ENCODE results near the gene RCBTB2. TPM values are rescaled to one million over a fixed set of nuclear protein-coding genes. Genes with fewer than 3 reads are reported as not detected.

The RCBTB2 gene
- total RNA-seq, 1 experiment from 2014 or later, result 1.1 TPM

- Mint-ChIP-seq H3K27ac (ENCODE audit: unreplicated experiment) (no peak overlapping the region), H3K4me3 (ENCODE audit: unreplicated experiment) (no peak overlapping the region), H3K36me3 (ENCODE audit: insufficient read depth, unreplicated experiment) (no peaks in the 10 kb centered on the region), H3K4me1 (ENCODE audit: low read depth, unreplicated experiment) (no peaks in the 10 kb centered on the region), H3K9me3 (ENCODE audit: unreplicated experiment) (no peaks in the 10 kb centered on the region), H3K27me3 (ENCODE audit: insufficient read depth, unreplicated experiment) (no peaks in the 10 kb centered on the region)
- ChIA-PET POLR2A (no interaction called here), CTCF (no interaction called here)
- Histone ChIP-seq H3K27me3 (replicated peaks; ENCODE audit: control insufficient read depth, insufficient read depth, low read length) (no peaks in the 10 kb centered on the region), H3K4me1 (no peaks in the 10 kb centered on the region), H3K4me3 (ENCODE audit: low read depth, low read length) (no peak overlapping the region), H3K9me3 (no peaks in the 10 kb centered on the region), H3K36me3 (ENCODE audit: control insufficient read depth, insufficient read depth, low read length) (no peaks in the 10 kb centered on the region)
- no peak for DNase-seq
- intact Hi-C loops (cut with micrococcal nuclease; ENCODE audit: unreplicated experiment), result no loop called here
- TF ChIP-seq CTCF (IDR thresholded peaks at IDR 0.05; ENCODE audit: insufficient read depth in 1 of 2, low read depth in 1 of 2, low read length in 1 of 2, severe bottlenecking in 1 of 2, unreplicated experiment in 1 of 2), result no peak
- no TSS peak for BruUV-seq (replicated peaks)
Observed at GRCh38 chr13:48490241-48490640, 42.6 kb downstream of the RCBTB2 start.

- TF ChIP-seq CTCF (IDR thresholded peaks at IDR 0.05; ENCODE audit: insufficient read depth in 1 of 2, low read depth in 1 of 2, low read length in 1 of 2, severe bottlenecking in 1 of 2, unreplicated experiment in 1 of 2), result no peak
- CTCF ChIA-PET, result no interaction called here
- Histone ChIP-seq H3K4me1 (no peaks in the 10 kb centered on the region), H3K9me3 (no peaks in the 10 kb centered on the region), H3K4me3 (ENCODE audit: low read depth, low read length) (no peak overlapping the region), H3K36me3 (ENCODE audit: control insufficient read depth, insufficient read depth, low read length) (no peaks in the 10 kb centered on the region), H3K27me3 (replicated peaks; ENCODE audit: control insufficient read depth, insufficient read depth, low read length) (no peaks in the 10 kb centered on the region)
- Mint-ChIP-seq H3K27ac (ENCODE audit: unreplicated experiment) (no peak overlapping the region), H3K4me3 (ENCODE audit: unreplicated experiment) (no peak overlapping the region), H3K4me1 (ENCODE audit: low read depth, unreplicated experiment) (no peaks in the 10 kb centered on the region), H3K27me3 (ENCODE audit: insufficient read depth, unreplicated experiment) (no peaks in the 10 kb centered on the region), H3K36me3 (ENCODE audit: insufficient read depth, unreplicated experiment) (no peaks in the 10 kb centered on the region), H3K9me3 (ENCODE audit: unreplicated experiment) (no peaks in the 10 kb centered on the region)
- POLR2A ChIA-PET, result no interaction called here
- BruUV-seq (replicated peaks), result no TSS peak
- no peak for DNase-seq
- intact Hi-C loops (cut with micrococcal nuclease; ENCODE audit: unreplicated experiment), result no loop called here
Observed at GRCh38 chr13:48489666-48490065, 43.2 kb downstream of the RCBTB2 start.

- no peaks in the 10 kb centered on the region for H3K36me3 Mint-ChIP-seq (ENCODE audit: insufficient read depth, unreplicated experiment)
- Histone ChIP-seq H3K36me3 (ENCODE audit: control insufficient read depth, insufficient read depth, low read length) (no peaks in the 10 kb centered on the region), H3K4me3 (ENCODE audit: low read depth, low read length) (no peak overlapping the region), H3K4me1 (no peaks in the 10 kb centered on the region), H3K27me3 (replicated peaks; ENCODE audit: control insufficient read depth, insufficient read depth, low read length) (no peaks in the 10 kb centered on the region), H3K9me3 (no peaks in the 10 kb centered on the region)
- ChIA-PET CTCF (no interaction called here), POLR2A (no interaction called here)
- TF ChIP-seq CTCF (IDR thresholded peaks at IDR 0.05; ENCODE audit: insufficient read depth in 1 of 2, low read depth in 1 of 2, low read length in 1 of 2, severe bottlenecking in 1 of 2, unreplicated experiment in 1 of 2), result no peak
- H3K27me3 Mint-ChIP-seq (ENCODE audit: insufficient read depth, unreplicated experiment), result no peaks in the 10 kb centered on the region
- no peaks in the 10 kb centered on the region for H3K4me1 Mint-ChIP-seq (ENCODE audit: low read depth, unreplicated experiment)
- no TSS peak for BruUV-seq (replicated peaks)
- H3K9me3 Mint-ChIP-seq (ENCODE audit: unreplicated experiment), result no peaks in the 10 kb centered on the region
- intact Hi-C loops (cut with micrococcal nuclease; ENCODE audit: unreplicated experiment), result no loop called here
- no peak overlapping the region for H3K27ac Mint-ChIP-seq (ENCODE audit: unreplicated experiment)
- DNase-seq, result no peak
- H3K4me3 Mint-ChIP-seq (ENCODE audit: unreplicated experiment), result no peak overlapping the region
Observed at GRCh38 chr13:48488995-48489394, 43.9 kb downstream of the RCBTB2 start.

Data from Caco-2 (cell line).